Activated effector memory CD4-positive, alpha-beta T cell treated with Interleukin-2 at 50 U/mL for 16 hours (primary cell): ENCODE measurements around the gene NPAS4.
"Not testable (repeated sequence)": the region's sequence is repeated elsewhere in the genome, so short reads cannot be mapped to it uniquely, and the experiment has no call there.

ENCODE experiments used
- DNase-seq: peaks from one replicate; pipeline ENCODE4 v3.0.0-alpha.2; 2020

Gene NPAS4

GRCh38 chr11:66420671-66421476 lies at the start of gene NPAS4:
TSS of gene NPAS4 (plus strand) at chr11:66421035. CDS start at chr11:66421180, 145 bp downstream.
- no peak for DNase-seq

GRCh38 chr11:66371627-66372415 lies 49.0 kb upstream of the NPAS4 start, which contains the start of gene SLC29A2:
TSS of gene SLC29A2 (minus strand) at chr11:66371760. CDS start at chr11:66371591, 169 bp downstream.
- DNase-seq: peak; percentile 72

GRCh38 chr11:66373265-66373664 lies 47.6 kb upstream of the NPAS4 start:
- DNase-seq: no peak

- not testable (repeated sequence) for DNase-seq
Observed at GRCh38 chr11:66373690-66374287, 47.0 kb upstream of the NPAS4 start.

GRCh38 chr11:66380264-66380663 lies 40.6 kb upstream of the NPAS4 start:
- DNase-seq: not testable (repeated sequence)

- DNase-seq: not testable (repeated sequence)
Observed at GRCh38 chr11:66384316-66384715, 36.5 kb upstream of the NPAS4 start.

- peak; percentile 67 for DNase-seq
Observed at GRCh38 chr11:66386171-66387069, 34.4 kb upstream of the NPAS4 start.

GRCh38 chr11:66388780-66389386 lies 32.0 kb upstream of the NPAS4 start:
- DNase-seq: peak; percentile 49

- no peak for DNase-seq
Observed at GRCh38 chr11:66391322-66391721, 29.5 kb upstream of the NPAS4 start.

GRCh38 chr11:66393954-66394353 lies 26.9 kb upstream of the NPAS4 start:
- DNase-seq: no peak

- no peak for DNase-seq
Observed at GRCh38 chr11:66407651-66408050, 13.2 kb upstream of the NPAS4 start.

- peak; percentile 88 for DNase-seq
Observed at GRCh38 chr11:66408488-66409214, 12.2 kb upstream of the NPAS4 start.

- DNase-seq: no peak
Observed at GRCh38 chr11:66409226-66409625, 11.6 kb upstream of the NPAS4 start.

- DNase-seq: no peak
Observed at GRCh38 chr11:66410191-66410590, 10.6 kb upstream of the NPAS4 start.

GRCh38 chr11:66411323-66411722 lies 9.5 kb upstream of the NPAS4 start:
- no peak for DNase-seq

- no peak for DNase-seq
Observed at GRCh38 chr11:66412110-66412509, 8.7 kb upstream of the NPAS4 start.

- DNase-seq: no peak
Observed at GRCh38 chr11:66413167-66413566, 7.7 kb upstream of the NPAS4 start.

GRCh38 chr11:66414120-66414934 lies 6.5 kb upstream of the NPAS4 start:
- DNase-seq: no peak

GRCh38 chr11:66415423-66415822 lies 5.4 kb upstream of the NPAS4 start:
- DNase-seq: no peak

GRCh38 chr11:66417000-66417399 lies 3.8 kb upstream of the NPAS4 start:
- no peak for DNase-seq
